ENCODE results near the gene TNFAIP8L3. TPM values are rescaled to one million over a fixed set of nuclear protein-coding genes. Genes with fewer than 3 reads are reported as not detected.
"Not testable (repeated sequence)": the region's sequence is repeated elsewhere in the genome, so short reads cannot be mapped to it uniquely, and the experiment has no call there.

TNFAIP8L3 gene
- 4.2 TPM for total RNA-seq

DNA sequence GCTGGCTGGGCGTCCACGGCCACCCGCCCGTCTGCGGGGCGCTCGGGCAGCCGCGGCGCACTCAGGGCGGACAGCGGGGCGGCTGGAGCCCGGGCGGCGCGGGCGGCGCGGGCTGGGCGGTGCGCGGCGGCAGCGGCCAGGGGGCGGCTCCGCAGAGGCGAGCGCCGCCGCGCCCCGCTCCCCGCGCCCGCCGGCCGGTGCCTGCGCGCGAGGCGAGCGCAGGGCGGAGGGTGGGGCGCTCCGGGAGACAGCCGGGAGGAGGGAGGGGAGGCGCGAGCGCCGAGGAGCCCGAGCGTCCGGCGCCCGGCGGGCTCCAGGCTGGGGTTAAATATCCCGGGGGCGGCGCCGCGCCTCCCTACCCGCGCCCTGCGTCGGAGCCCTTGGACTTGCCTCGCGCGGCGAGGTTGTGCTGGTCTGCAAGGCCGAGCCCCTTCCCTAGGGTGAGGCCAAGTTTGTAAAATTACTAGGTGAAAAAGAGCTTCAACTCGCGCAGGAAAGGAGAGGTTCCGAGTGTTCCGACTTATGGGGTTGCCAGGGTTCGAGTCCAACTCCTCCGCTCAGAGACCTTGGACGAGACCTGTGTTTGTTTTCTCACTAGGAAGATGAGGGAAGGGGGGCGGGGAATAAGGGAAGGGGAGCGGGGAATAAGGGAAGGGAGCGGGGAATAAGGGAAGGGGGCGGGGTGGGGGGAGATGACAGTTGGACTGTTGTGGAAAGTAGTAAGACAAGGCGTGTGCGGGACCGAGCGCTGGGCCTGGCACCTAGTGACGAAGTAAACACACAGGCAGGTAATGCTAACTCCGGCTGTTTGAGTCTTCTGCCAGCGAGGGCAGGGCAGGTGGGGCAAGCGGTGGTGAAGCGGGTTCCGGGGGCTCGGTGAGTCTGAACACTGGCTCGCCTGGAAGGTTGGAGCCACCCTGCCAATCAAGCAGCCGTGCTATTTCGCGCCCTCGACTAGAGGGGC, at the start of gene TNFAIP8L3:
Gene TNFAIP8L3 (minus strand): TSS at position 301 of the 964 bp plus-strand sequence. CDS start 311 bp downstream, outside the sequence.
- no peak for DNase-seq (ENCODE audit: low spot score)

DNA sequence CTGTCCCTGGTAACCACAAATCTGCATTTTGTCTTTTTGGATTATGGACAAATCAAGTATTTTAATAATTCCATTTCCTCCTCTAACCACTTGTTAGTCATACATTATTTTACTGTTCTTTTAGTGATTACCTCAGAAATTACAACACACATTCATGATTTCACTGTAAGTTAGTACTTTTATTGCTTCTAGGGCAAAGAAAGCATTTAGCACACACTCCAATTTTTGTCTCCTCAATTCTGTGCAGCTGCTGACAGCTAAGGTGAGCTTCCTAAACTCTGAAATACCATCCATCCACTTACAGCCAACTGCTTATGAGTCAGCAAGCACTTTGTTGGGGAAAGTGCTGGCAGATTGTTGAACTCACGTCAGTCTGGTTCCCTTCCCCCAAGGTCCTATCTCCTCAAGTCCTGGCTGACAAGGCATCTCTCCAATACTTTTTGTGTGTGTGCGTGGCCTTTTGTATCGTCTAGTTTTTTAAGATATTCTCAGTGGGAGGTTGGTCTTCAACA, 49.4 kb upstream of the TNFAIP8L3 start:
- no peak for DNase-seq (ENCODE audit: low spot score)

DNA sequence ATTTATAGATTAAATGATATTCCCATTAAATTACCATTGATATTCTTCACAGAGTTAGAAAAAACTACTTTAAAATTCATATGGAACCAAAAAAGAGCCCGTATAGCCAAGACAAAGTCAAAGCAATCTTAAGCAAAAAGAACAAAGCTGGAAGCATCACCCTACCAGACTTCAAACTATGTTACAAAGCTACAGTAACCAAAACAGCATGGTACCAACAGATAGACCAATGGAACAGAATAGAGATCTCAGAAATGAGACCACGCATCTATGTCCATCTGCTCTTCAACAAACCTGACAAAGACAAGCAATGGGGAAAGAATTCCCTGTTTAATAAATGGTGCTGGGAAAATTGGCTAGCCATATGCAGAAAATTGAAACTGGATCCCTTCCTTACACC, 45.6 kb upstream of the TNFAIP8L3 start:
- DNase-seq (ENCODE audit: low spot score), result not testable (repeated sequence)

DNA sequence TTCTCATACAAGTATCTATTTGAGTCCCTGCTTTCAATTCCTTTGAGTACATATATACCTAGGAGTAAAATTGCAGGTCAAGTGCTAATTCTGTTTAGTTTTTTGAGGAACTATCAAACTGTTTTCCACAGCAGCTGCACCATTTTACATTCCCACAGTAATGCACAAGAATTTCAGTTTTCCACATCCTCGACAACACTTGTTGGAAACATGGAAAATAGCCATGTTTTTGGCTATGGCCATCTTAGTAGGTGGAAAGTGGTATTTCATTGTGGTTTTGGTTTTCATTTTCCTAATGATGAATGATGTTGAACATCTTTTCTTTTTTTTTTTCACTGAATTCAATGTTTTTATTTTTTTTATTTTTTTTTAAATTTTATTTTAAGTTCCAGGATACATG, 44.4 kb upstream of the TNFAIP8L3 start:
- no peak for DNase-seq (ENCODE audit: low spot score)

DNA sequence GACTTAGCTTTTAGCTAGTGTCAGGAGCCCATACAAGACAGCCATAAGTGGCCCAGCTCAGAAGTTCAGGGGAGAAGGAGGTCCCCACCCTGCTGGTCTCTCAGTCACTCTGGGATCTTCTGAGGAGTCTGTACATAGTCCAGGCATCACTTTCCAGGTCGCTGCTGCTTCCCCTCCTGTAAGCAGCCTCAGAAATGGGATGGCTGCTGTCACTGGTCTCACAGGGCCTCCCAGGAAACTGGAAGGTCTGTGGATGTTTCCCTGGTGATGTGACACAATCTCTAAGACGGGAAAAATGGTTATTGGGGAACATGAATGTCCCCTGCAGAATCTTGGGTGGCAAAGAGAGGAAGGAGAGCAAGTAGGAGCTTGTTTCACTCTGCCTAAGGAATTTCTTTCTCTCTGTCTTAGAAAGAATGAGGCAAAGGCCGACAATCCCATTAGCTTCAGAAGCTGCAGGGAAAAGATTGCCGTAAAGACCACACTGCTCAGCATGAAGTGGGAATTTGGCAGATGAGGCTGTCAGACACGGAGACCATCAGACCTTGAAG, 43.2 kb upstream of the TNFAIP8L3 start:
- no peak for DNase-seq (ENCODE audit: low spot score)

DNA sequence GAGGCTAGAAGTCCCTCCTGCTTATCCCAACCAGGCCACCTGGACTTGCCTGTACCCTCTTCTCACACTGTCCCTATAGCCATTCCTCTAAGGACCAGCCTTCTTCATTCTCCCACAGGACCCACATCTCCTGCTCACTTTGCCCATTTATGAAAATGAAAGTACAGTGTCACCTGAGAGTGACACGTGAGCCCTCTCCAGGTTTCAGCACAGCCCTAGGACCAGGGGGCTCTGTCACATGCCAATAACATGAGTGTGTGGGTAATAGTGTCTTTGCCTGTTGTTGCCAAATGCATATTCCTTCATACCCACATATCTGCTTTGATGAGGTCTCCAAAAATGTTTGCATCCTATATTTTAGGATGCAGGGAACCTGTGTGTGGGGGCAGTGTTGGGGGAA, 42.3 kb upstream of the TNFAIP8L3 start:
- no peak for DNase-seq (ENCODE audit: low spot score)

DNA sequence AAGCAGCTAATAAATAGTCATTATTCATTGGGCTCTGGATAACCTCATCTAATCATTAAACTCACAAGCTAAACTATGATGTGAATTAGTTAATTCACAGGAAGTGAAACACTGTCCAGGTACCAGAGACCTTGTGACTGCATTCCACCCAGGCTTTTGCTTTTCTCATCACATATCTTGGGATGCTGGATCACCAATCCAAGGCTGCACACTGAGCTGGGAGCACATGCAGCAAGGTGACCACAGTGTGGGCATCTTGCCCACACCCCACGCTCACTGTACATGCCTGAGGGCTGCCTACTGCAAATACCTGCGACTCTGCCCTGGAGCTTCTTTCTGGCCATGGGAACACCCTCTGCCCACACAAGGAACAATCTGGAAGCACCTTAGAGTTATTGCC, 40.6 kb upstream of the TNFAIP8L3 start:
- no peak for DNase-seq (ENCODE audit: low spot score)

DNA sequence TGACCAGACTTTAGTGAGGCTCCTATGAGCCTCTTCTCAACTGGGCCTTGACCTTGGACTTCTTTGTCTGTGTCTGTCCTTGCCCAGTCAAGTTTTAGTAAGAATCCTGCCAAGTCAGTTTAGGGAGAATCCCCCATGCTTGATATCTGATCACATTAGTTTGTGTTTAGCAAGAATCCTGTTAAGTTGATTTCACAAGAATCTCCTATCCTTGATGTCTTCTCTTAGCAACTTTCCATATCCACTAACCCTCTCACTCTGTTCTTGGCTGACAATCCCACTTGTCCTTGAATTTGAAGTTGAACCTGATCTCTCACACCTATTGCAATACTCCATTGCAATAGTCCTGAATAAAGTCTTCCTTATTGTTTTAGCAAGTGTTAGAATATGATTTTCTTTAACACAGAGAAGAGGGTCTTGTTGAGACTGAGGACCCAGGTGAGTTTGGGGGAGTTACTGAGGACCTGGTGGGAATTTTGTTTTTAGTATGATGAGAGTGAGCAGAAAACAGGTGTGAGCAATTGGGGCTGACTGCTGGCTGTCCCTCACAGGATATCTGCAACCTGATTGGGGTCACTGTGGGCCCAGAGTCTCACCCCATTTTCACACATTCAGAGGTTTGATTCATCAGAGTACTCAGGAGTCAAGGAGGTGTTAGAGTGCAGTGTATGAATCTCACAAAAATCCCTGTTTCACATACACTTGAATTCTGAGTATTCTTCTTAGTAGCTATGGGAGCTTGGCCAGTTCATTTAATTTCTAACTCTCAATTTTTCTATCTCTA, 39.9 kb upstream of the TNFAIP8L3 start:
- no peak for DNase-seq (ENCODE audit: low spot score)

DNA sequence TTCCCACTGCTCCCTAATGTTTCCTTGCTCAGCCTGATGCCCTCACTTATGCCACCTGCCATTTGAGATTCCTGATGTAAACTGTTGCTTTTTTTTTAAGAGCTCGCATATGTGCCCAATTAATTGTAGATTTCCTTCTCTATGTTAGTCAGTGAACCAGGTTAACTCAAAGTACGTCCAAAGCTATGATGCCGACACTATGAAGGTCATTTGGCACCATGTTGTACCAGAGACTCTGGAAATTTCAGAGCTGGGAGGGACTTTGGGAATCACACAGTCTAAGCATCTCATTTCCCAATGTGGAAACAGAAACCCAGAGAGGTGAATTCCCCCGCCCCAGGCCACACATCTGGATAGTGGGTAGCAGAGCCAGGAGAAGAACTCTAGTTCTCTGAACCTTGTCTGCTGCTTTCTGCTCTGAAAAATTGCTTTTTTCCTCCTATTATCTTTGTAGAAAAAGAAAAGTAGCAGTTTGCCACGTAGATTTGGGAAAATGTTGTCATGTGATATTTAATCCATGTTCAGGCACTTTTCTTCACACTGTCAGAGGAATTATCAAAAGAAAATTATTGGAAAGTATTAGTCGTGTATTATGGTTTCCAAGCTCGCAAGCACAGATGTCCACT, 38.5 kb upstream of the TNFAIP8L3 start:
- no peak for DNase-seq (ENCODE audit: low spot score)

DNA sequence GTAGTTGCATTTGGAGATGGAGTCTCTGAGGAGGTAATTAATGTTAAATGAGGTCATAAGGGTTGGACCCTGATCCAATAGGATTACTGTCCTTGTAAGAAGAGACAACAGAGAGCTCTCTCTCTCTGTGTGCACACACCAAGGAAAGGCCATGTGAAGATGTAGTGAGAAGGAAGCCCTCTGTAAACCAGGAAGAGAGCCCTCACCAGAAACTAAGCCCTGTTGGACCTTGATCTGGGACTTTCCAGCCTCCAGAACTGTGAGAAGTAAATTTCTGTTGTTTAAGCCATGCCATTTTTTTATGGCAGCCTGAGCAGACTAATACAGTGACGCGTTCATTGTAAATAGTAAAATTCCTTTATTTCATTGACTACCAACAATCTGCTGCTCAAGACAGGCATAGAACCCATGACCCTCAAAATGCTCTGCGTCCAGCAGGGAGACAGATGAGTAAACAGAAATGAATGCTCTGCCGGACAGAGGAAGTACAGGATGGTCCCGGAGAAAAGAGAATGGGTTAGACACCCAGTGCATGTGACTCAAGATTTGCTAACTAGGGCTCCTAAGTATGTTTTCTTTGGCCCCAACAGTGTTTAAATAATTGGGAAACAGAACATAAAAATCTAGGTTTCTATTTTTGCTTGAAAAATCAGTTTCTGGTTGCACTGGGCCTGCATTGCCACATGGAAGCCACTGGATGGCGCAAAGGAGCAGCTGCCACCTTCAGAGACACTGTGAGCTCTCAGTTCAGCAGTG, 37.9 kb upstream of the TNFAIP8L3 start:
- DNase-seq (ENCODE audit: low spot score), result peak; percentile 27

DNA sequence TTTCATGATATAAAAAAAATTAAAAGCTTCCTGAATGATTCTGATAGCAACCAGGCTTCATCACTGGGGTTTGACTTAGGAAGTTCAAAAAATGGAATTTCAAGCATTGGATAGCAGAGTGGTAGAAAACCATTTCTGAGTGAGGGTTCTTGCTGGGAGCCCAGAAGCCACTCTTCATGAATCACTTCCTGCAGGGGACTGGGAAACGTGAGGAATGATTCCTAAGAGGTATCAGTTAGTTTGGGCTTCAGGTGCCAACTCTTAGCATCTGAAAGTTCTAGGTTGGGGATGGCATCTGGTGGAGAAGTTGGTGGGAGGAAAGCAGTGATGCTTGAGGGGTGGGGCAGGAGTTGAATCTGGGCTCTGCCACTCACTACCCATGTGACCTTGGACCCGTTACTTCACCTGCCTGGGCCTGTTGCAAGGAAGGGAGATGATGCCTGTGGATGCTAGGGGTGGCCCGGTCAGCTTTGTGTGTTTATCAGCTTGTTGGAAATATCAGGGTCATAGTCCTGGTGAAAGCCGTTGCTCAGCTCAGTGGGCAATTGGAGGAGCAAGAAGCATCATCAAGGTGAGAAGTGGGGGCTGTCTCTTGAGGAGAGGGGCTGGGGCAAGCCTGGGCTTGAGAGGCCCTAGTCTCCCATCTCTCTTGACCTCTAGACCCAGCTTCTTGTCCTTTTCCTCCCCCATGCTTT, 37.0 kb upstream of the TNFAIP8L3 start:
- DNase-seq (ENCODE audit: low spot score), result no peak

DNA sequence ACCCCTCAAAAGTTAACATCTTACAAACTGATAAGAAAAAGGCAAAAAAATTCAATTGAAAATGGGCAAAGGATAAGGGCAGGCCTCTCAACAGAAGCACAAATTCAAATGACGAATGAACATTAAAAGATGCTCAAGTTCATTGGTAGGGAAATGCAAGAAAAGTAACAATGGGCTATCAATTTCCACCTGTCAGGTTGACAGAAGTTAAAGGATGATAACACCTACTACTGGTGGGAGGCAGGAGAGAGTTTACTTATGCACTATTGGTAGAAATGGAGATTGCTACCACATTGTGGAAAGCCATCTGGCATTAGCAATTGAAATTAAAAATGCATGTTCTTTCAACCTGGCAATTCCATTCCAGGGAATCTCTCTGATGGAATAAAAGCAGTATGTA, 35.6 kb upstream of the TNFAIP8L3 start:
- DNase-seq (ENCODE audit: low spot score), result no peak

DNA sequence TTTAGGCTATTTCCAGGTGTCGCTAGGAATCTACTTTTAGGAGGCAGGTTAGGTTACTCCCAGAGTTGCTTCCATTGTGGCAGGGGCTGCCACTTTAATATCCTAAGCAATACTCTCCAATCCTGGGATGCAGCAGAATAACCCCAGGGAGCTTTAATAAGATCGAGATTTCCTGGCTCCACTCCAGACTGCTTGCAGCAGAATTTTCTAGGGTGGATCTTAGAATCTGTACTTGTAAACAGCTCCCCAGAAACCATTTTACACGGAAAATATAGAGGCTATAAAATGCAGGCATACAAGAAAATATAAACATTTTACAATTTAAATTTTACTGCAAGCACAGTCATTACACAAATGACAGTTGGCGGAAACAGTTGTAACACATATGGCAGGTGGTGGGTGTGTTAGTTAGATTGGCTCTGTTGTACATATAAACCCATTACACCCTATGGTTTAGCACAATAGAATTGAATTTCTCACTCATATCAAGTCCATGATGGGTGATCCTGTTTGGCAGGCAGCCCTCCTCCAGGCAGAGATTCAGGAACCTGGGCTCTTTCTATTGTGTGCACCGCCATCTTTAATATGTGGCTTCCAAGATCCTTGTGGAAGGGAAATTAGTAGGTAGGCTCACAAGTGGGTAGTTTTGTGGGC, 35.0 kb upstream of the TNFAIP8L3 start:
- no peak for DNase-seq (ENCODE audit: low spot score)

DNA sequence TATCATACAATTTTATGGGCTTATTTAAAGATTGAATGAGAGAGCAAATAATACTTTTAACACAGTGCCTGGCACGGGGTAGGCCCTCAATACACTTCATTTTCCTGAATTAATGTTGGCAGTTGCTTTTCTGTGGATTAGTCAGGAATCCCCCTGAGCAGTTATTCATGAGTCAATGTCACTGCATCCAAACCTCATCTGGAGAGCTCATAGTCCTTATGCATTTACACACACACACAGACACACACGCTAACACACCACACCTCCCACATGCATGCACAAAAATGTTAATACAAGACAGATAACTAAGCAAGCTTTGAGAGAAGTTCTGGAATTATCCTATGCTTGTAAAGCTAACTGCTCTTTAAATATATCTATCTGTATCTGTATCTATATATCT, 34.0 kb upstream of the TNFAIP8L3 start:
- no peak for DNase-seq (ENCODE audit: low spot score)

DNA sequence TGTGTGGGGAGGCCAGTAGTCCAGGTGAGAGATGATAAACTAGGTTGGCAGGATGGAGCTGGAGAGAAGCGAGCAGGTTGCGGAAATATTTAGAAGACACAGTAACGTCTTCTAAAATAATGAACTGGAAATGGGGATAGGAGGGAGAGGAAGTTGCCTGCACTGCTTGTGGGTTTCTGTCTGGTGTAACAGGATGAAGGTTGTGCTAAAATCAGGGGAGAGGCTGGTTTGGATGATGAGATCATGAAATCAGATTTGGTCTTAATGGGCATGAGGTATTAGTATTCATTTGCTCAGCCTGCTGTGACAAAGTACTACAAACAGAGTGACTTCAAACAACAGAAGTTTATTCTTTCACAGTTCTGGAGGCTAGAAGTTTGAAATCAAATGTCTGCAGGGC, 32.1 kb upstream of the TNFAIP8L3 start:
- DNase-seq (ENCODE audit: low spot score), result no peak

DNA sequence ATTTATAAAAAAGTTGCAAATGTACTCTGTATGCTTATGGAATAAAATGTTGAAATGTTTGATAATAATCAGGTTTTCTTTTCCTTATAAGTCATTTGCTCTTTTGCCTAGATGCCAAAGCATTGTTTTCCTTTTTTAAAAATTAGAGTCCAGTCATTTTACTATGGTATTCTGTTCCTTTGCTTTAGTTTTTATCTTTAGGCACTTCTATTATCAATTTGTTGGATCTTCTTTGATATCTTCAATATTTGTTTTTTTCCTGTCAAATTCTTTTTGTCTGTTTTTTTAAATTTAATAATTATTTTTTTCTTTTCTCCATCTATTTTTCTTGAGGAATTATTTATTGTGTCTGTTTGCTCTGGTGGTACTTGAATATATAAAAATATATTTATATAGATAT, 28.3 kb upstream of the TNFAIP8L3 start:
- not testable (repeated sequence) for DNase-seq (ENCODE audit: low spot score)

DNA sequence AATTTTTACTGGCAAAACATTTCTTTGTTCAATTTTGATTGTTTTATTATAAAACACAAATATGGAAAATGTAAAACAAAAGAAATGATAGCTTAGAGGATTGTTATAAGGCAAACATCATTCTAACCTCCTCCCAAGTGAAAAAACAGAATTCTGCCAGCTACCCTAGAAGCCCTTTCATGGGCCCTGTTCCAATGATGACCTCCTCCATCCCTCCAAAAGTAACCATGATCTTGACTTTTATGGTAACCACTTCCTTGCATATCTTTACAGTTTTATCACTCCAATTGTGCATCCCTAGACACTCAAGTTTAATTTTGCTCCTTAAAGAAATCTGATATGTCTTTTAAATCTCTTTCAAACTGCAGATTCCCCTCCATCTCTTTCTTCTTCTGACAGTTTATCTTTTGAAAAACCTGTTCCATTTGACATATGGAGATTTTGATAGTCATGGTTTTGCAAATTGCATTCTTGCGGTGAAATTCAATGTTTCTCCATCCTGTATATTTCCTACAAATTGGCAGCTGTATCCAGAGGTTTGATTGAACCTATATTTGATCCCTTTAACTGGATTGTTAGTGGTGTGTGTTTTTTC, 27.0 kb upstream of the TNFAIP8L3 start:
- DNase-seq (ENCODE audit: low spot score), result no peak

DNA sequence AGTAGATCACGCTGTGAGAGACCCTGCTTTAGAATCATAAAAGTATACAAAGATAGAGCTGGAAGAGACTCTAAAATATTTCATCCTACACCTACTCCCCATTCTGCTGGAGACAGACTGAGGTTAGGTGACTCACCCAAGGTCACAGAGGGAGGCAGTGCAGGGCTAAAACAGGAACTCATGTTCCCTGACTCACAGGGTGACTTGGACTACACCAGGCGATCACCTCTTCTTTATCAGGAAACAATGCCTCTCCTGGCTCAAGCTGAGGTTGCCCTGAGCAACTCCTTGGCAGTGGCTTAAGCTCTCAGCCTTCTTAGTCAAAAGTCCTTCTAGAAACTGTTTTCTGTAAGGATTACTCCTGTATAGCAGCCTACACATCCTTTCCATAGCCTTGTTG, 26.4 kb upstream of the TNFAIP8L3 start:
- DNase-seq (ENCODE audit: low spot score), result peak; percentile 75

DNA sequence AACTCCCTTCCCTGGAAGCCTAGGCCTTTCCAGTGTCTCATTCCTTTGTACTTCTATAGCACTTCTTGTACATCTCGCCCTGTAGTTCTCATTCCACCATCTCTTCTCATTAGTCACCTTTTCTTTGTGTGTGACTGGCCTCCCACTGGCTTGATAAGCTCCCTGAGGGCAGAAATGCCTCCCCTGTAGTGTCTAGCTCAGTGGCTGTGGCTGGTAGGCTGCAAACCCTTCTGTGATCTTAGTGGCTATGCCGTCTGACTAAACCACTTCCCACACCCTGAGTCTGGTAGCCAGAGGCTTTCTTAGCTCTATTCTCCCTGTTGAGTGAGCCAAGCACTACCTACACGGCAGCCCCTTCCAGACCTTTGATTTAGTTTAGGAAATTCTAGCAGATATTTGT, 24.4 kb upstream of the TNFAIP8L3 start:
- no peak for DNase-seq (ENCODE audit: low spot score)

All from mucosa of gallbladder (tissue), 1 donor.